SK-N-SH (cell line): ENCODE results near the gene LRTM2. TPM values are rescaled to one million over a fixed set of nuclear protein-coding genes. Genes with fewer than 3 reads are reported as not detected.

Source experiments
- CTCF ChIA-PET: fragments of 300-600, 350-600 bp; formaldehyde crosslinking; extraction: SDS; loops from one replicate; lab custom pipeline; 2021; lab: Yijun Ruan, JAX
- POLR2A ChIA-PET: fragments of 350-600 bp; sonication (Branson Sonifier 250); formaldehyde crosslinking; extraction: SDS; loops from one replicate; lab custom pipeline; 2020; ENCODE audit warnings: antibody characterized with exemption, inconsistent platforms; lab: Yijun Ruan, JAX
- DNase-seq: peaks from one replicate; pipeline ENCODE4 v3.0.0; 2012
- H2AFZ ChIP-seq: fragments of 200-600 bp; sonication (generic); 2 replicates; pipeline ENCODE4 v1.8.1; 2016; ENCODE audit warnings: antibody characterized with exemption, mild to moderate bottlenecking, low read depth
- H3F3A ChIP-seq: fragments of 200-600 bp; sonication (generic); replicated peaks from 2 replicates; pipeline ENCODE3; 2016; ENCODE audit warnings: antibody characterized with exemption, mild to moderate bottlenecking; ENCODE audit not compliant: insufficient read depth
- H3K27ac ChIP-seq, 2 experiments: fragments of 200-500 bp in 1 of 2; fragments of 200-600 bp in 1 of 2; sonication (Bioruptor generic) in 1 of 2; sonication (generic), shearing (Covaris generic) in 1 of 2; 2 replicates each; pipeline versions ENCODE4 v1.5.1 to v1.6.1; 2014 to 2016; ENCODE audit warnings: low read depth in 2 of 2, inconsistent platforms in 1 of 2, low read length in 1 of 2, mild to moderate bottlenecking in 1 of 2, mixed read lengths in 1 of 2
- H3K27me3 ChIP-seq: fragments of 200-600 bp; sonication (generic), shearing (Covaris generic); 2 replicates; pipeline ENCODE4 v1.6.1; 2016; ENCODE audit warnings: mixed run types; ENCODE audit not compliant: insufficient read depth
- H3K36me3 ChIP-seq, 2 experiments: fragments of 200-500 bp in 1 of 2; fragments of 200-600 bp in 1 of 2; sonication (Bioruptor generic) in 1 of 2; sonication (generic) in 1 of 2; replicated peaks in 1 of 2; 2 replicates each; pipeline versions ENCODE3 to v1.5.1; 2014 to 2016; ENCODE audit warnings: low read length in 1 of 2, mild to moderate bottlenecking in 1 of 2; ENCODE audit not compliant: insufficient read depth in 2 of 2, control insufficient read depth in 1 of 2
- H3K4me1 ChIP-seq, 2 experiments: fragments of 200-500 bp in 1 of 2; fragments of 200-600 bp in 1 of 2; sonication (Bioruptor generic) in 1 of 2; sonication (generic), shearing (Covaris generic) in 1 of 2; 2 replicates each; pipeline versions ENCODE4 v1.5.1 to v1.6.1; 2014 to 2016; ENCODE audit warnings: low read depth in 1 of 2, low read length in 1 of 2, mixed run types in 1 of 2; ENCODE audit not compliant: insufficient read depth in 2 of 2, control insufficient read depth in 1 of 2
- H3K4me2 ChIP-seq: fragments of 200-600 bp; sonication (generic), shearing (Covaris generic); 2 replicates; pipeline ENCODE4 v1.6.1; 2017; ENCODE audit warnings: mixed run types
- H3K4me3 ChIP-seq, 2 experiments: fragments of 200-500 bp in 1 of 2; fragments of 200-600 bp in 1 of 2; sonication (Bioruptor generic) in 1 of 2; sonication (generic), shearing (Covaris generic) in 1 of 2; 2 replicates each; pipeline versions ENCODE4 v1.5.1 to v1.8.1; 2014 to 2016; ENCODE audit warnings: low read depth in 2 of 2, inconsistent platforms in 1 of 2, low read length in 1 of 2, mild to moderate bottlenecking in 1 of 2, mixed read lengths in 1 of 2, moderate library complexity in 1 of 2
- H3K79me2 ChIP-seq: fragments of 200-600 bp; sonication (generic); 2 replicates; pipeline ENCODE4 v1.8.1; 2017; ENCODE audit warnings: mild to moderate bottlenecking; ENCODE audit not compliant: insufficient read depth
- H3K9ac ChIP-seq: fragments of 200-600 bp; sonication (generic); 2 replicates; pipeline ENCODE4 v1.6.1; 2017; ENCODE audit warnings: mixed run types
- H3K9me2 ChIP-seq: fragments of 200-600 bp; sonication (generic); 2 replicates; pipeline ENCODE4 v1.6.1; 2017; ENCODE audit warnings: mixed run types
- H3K9me3 ChIP-seq: fragments of 200-600 bp; sonication (generic); 2 replicates; pipeline ENCODE4 v1.6.1; 2017; ENCODE audit warnings: mixed run types, mild to moderate bottlenecking, moderate library complexity
- H4K20me1 ChIP-seq: fragments of 200-600 bp; sonication (generic); 2 replicates; pipeline ENCODE4 v1.6.1; 2017; ENCODE audit warnings: mild to moderate bottlenecking, mixed run types; ENCODE audit not compliant: insufficient read depth
- CHD2 ChIP-seq: fragments of 150-350 bp; IDR thresholded peaks from 2 replicates; pipeline ENCODE4 v1.6.1; 2018; ENCODE audit warnings: low read length; ENCODE audit not compliant: partially characterized antibody
- ELF1 ChIP-seq: IDR thresholded peaks from 2 replicates; pipeline ENCODE4 v1.4.0; 2012
- EP300 ChIP-seq, 2 experiments: IDR thresholded peaks; 2 replicates each; pipeline versions ENCODE4 v1.4.0 to v1.6.1; 2012; ENCODE audit warnings: borderline replicate concordance in 1 of 2, low read depth in 1 of 2, low read length in 1 of 2
- EZH2phosphoT487 ChIP-seq: fragments of 200-600 bp; sonication (generic); IDR thresholded peaks from 2 replicates; pipeline ENCODE4 v1.6.1; 2017; ENCODE audit warnings: low read depth, mixed run types, mild to moderate bottlenecking, antibody characterized with exemption, moderate library complexity, borderline replicate concordance
- MEF2A ChIP-seq: IDR thresholded peaks from 2 replicates; pipeline ENCODE4 v1.4.0; 2012; ENCODE audit warnings: low read depth, borderline replicate concordance
- MXI1 ChIP-seq: IDR thresholded peaks from 2 replicates; pipeline ENCODE4 v1.6.1; 2012; ENCODE audit warnings: mild to moderate bottlenecking, low read depth, low read length, improper control_type of control experiment
- NRF1 ChIP-seq: IDR thresholded peaks from 2 replicates; pipeline ENCODE4 v1.6.1; 2012; ENCODE audit warnings: low read depth, mild to moderate bottlenecking, low read length
- POLR2AphosphoS5 ChIP-seq: IDR thresholded peaks from 2 replicates; pipeline ENCODE4 v1.6.1; 2012; ENCODE audit warnings: low read depth, low read length
- RAD21 ChIP-seq: IDR thresholded peaks from 2 replicates; pipeline ENCODE4 v1.6.1; 2012; ENCODE audit warnings: mild to moderate bottlenecking, low read length
- SIN3A ChIP-seq: IDR thresholded peaks from 2 replicates; pipeline ENCODE4 v1.6.1; 2012; ENCODE audit warnings: low read depth, mild to moderate bottlenecking, low read length, moderate library complexity, borderline replicate concordance
- TAF1 ChIP-seq: IDR thresholded peaks from 2 replicates; pipeline ENCODE4 v1.6.1; 2012; ENCODE audit warnings: low read depth, mild to moderate bottlenecking, low read length, moderate library complexity, borderline replicate concordance
- TCF12 ChIP-seq: IDR thresholded peaks from 2 replicates; pipeline ENCODE4 v1.4.0; 2012
- USF2 ChIP-seq: fragments of 150-350 bp; IDR thresholded peaks from 2 replicates; pipeline ENCODE4 v1.6.1; 2017; ENCODE audit warnings: antibody characterized with exemption, low read length, low read depth, borderline replicate concordance
- WGBS: methylation state at CpG from one replicate; pipeline ENCODE4 v1.1.6; 2017; ENCODE audit warnings: low lambda C conversion rate; 5-methylcytosine and 5-hydroxymethylcytosine counted together
- polyA plus RNA-seq, 3 experiments: library from polyadenylated mRNA; depleted of rRNA; stranded (reverse); fragments of >200 nt; gene quantifications; 2 replicates each; pipeline ENCODE4 v1.2.3, GENCODE V29; 2012
- TF ChIP-seq, protein P1 (sequence below): IDR thresholded peaks from 2 replicates; pipeline ENCODE4; 2012
- TF ChIP-seq, protein P2 (sequence below): IDR thresholded peaks from 2 replicates; pipeline ENCODE4 v1.6.1; 2012; ENCODE audit warnings: mild to moderate bottlenecking, low read depth, low read length, moderate library complexity

Gene LRTM2
- polyA plus RNA-seq, 1 of the 3 experiments (the other 2 are of a cell fraction) = not detected

DNA sequence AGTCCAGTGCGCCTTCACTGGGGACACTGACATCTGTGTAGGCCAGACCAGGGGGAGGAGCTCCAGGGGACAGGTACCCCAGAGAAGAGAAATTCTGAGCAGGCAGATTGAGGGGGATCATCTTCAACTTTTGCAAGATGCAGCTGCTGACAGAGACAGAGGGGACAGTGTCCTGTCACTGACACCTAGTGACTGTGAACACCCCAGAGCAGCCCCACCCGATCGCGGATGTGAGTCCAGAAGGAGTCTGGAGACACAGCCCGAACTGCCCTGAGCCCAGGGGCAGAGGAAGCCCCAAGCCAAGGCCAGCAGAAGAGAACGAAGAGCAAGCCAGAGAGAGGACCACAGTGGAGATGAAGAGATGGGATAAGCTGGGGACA, 21.7 kb upstream of the LRTM2 start:
- Histone ChIP-seq H3F3A (no peaks in the 10 kb centered on the region), H2AFZ (no peak overlapping the region)
- TF ChIP-seq MXI1 (no peak), TAF1 (no peak), MEF2A (no peak), NRF1 (no peak), TCF12 (no peak), EZH2phosphoT487 (no peak), CHD2 (no peak), ELF1 (no peak), EP300 (IDR thresholded peaks at IDR 0.05; ENCODE audit: borderline replicate concordance in 1 of 2, low read depth in 1 of 2, low read length in 1 of 2) (no peak), POLR2AphosphoS5 (no peak), USF2 (no peak), SIN3A (no peak), RAD21 (no peak)
- TF ChIP-seq, protein P1, sequence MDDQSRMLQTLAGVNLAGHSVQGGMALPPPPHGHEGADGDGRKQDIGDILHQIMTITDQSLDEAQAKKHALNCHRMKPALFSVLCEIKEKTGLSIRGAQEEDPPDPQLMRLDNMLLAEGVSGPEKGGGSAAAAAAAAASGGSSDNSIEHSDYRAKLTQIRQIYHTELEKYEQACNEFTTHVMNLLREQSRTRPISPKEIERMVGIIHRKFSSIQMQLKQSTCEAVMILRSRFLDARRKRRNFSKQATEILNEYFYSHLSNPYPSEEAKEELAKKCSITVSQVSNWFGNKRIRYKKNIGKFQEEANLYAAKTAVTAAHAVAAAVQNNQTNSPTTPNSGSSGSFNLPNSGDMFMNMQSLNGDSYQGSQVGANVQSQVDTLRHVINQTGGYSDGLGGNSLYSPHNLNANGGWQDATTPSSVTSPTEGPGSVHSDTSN = no peak
- TF ChIP-seq, protein P2, sequence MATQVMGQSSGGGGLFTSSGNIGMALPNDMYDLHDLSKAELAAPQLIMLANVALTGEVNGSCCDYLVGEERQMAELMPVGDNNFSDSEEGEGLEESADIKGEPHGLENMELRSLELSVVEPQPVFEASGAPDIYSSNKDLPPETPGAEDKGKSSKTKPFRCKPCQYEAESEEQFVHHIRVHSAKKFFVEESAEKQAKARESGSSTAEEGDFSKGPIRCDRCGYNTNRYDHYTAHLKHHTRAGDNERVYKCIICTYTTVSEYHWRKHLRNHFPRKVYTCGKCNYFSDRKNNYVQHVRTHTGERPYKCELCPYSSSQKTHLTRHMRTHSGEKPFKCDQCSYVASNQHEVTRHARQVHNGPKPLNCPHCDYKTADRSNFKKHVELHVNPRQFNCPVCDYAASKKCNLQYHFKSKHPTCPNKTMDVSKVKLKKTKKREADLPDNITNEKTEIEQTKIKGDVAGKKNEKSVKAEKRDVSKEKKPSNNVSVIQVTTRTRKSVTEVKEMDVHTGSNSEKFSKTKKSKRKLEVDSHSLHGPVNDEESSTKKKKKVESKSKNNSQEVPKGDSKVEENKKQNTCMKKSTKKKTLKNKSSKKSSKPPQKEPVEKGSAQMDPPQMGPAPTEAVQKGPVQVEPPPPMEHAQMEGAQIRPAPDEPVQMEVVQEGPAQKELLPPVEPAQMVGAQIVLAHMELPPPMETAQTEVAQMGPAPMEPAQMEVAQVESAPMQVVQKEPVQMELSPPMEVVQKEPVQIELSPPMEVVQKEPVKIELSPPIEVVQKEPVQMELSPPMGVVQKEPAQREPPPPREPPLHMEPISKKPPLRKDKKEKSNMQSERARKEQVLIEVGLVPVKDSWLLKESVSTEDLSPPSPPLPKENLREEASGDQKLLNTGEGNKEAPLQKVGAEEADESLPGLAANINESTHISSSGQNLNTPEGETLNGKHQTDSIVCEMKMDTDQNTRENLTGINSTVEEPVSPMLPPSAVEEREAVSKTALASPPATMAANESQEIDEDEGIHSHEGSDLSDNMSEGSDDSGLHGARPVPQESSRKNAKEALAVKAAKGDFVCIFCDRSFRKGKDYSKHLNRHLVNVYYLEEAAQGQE = no peak
- TF ChIP-seq, all 33 proteins: peak for 0
- Histone ChIP-seq H3K9ac (no peak overlapping the region), H3K4me1 (peaks cover 0 to 36% of the 10 kb centered on the region in 2 experiments; a peak in 1 of 4 replicates), H3K27me3 (no peaks in the 10 kb centered on the region), H4K20me1 (no peaks in the 10 kb centered on the region), H3K79me2 (no peaks in the 10 kb centered on the region), H3K9me2 (no peaks in the 10 kb centered on the region), H3K9me3 (no peaks in the 10 kb centered on the region), H3K27ac (no peak overlapping the region), H3K36me3 (no peaks in the 10 kb centered on the region), H3K4me2 (no peak overlapping the region), H3K4me3 (no peak overlapping the region)
- WGBS = 86% methylated on average over 4 of the region's 6 CpGs
- POLR2A ChIA-PET = no interaction called here
- DNase-seq = peak; percentile 5
- CTCF ChIA-PET = interaction anchor here (0.7 to 17.5 kb wide), 6 partner anchors 76 to 166 kb away, joined by 3 to 349 read pairs (median 6); partner anchors contain the start of gene WNT5B
